Left renal pelvis (tissue), 4 donors: ENCODE results near the gene POGLUT3. TPM values are rescaled to one million over a fixed set of nuclear protein-coding genes. Genes with fewer than 3 reads are reported as not detected.

ENCODE experiments used
- DNase-seq, 4 donors: peaks; one replicate each; pipeline ENCODE4 v3.0.0-alpha.2; 2013; ENCODE audit warnings: low read depth in 4 of 4, low spot score in 3 of 4
- polyA plus RNA-seq, 4 donors: library from polyadenylated mRNA; unstranded; fragments of 120-200 nt; gene quantifications; one replicate each; pipeline ENCODE4 v1.2.1, GENCODE V29; 2013; ENCODE audit not compliant: insufficient read length in 4 of 4

The POGLUT3 gene
- polyA plus RNA-seq, 4 donors = 33.8 to 112 (median 45.8) TPM

- no peak for DNase-seq
These were observed 3.2 kb upstream of the POGLUT3 start for GRCh38 chr11:108501396-108501795.

- no peak for DNase-seq
These were observed 2.5 kb upstream of the POGLUT3 start for GRCh38 chr11:108500721-108501120.

- no peak for DNase-seq
These were observed 2.0 kb upstream of the POGLUT3 start for GRCh38 chr11:108500169-108500568.

- DNase-seq = no peak
These were observed 728 bp upstream of the POGLUT3 start for GRCh38 chr11:108498816-108499408.

- peak; percentile 82 to 90 (median 86) for DNase-seq
These were observed 703 bp downstream of the POGLUT3 start for GRCh38 chr11:108497317-108498045.

GRCh38 chr11:108496643-108497256 is 1.4 kb downstream of the POGLUT3 start:
- peak in 1 of 4 donors; percentile 10 for DNase-seq

DNA sequence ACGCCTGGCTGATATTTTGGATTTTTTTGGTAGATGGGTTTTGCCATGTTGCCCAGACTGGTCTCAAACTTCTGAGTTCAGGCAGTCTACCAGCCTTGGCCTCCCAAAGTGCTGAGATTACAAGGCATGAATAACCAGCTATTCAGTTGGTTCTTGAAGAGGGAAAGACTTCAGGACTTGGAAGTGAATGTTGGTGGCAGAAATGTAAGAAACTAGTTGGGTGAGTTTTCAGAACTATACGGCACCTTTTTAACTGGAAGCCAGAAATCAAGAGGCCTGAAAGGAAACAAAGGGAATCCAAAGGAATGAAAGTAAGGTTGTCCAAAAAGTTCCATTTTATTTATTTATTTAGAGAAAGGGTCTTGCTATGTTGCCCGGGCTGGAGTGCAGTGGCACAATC is 2.9 kb downstream of the POGLUT3 start:
- no peak for DNase-seq

DNA sequence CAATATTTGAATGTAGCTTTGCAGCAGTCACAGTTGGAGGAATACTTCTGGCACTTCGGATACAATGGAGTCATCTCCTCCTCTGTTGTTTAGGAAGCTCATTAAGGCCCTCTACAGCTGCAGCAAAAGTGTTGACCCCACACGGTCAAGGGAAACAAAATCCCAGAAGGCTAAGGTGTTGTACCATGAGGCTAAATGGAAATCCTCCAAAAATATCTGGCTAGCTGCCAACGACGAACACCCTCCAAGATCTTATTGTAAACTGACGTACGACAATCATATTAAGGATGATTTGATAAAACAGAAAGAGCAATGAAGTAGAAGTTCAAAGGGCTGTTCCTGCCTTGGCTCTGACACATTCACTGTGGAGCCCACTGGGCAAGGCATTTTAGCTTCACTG is 4.0 kb downstream of the POGLUT3 start:
- DNase-seq = no peak

- DNase-seq = no peak
These were observed 6.2 kb downstream of the POGLUT3 start for GRCh38 chr11:108491936-108492335.

DNA sequence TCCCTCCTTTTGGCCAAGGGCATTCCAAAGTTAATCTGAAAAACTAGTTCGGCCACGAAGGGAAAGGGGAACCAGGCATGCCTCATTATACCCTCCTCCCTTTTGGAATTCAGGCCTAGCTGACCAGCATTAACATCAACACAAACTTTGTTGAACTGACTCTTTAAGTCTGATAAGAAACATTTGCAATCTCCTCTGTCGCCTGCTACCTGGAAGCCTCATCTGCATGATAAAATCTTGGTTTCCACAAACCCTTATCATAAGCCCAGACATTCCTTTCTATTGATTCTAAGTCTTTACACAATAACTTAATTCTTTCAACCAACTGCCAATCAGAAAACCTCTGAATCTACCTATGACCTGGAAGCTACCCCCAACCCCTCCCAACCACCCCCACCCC is 11.4 kb downstream of the POGLUT3 start:
- DNase-seq = no peak

- DNase-seq = no peak
These were observed 11.9 kb downstream of the POGLUT3 start for GRCh38 chr11:108486331-108486730.

DNA sequence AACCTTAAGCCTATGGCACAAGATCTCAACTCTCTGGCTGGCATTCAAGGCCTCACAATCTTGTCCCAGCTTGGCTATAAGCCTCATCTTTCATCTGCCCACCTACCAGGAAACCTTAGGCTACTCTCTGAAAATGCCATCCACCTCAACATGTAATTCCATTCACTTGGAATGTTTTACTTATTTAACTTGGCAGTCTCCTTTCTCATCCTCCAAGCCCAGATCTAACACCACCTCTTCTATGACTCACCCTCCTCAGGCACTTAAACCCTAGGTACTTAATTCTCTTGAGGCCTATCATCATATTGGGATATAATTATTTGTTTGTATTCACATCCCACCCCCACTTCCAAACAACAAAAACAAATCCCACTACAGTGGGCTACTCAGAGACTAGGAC is 15.0 kb downstream of the POGLUT3 start:
- no peak for DNase-seq

GRCh38 chr11:108474664-108475463 is 23.3 kb downstream of the POGLUT3 start:
- no peak for DNase-seq

GRCh38 chr11:108472681-108473080 is 25.5 kb downstream of the POGLUT3 start:
- no peak for DNase-seq

DNA sequence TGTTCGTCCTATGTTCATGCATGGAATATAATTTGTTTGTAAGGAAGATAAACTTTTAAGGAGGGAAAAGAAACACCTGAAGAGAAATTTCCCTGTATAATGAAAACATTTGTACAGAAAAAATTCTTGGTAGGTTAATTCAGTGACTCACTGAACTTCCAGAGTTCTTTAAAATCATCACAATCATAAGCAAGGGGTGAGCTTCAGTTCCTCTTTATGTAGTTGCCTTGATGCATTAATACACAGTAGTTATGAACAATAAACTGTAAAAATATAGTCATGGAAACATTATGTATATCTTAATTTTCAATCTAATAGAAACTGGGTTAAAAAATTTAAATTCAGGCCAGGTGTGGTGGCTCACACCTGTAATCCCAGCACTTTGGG is 29.7 kb downstream of the POGLUT3 start:
- DNase-seq = no peak

- DNase-seq = peak; percentile 94 to 97 (median 96)
These were observed 30.9 kb downstream of the POGLUT3 start, which contains the start of gene C11orf65 for GRCh38 chr11:108467091-108467823. Gene C11orf65, minus strand, starts transcription at chr11:108467529. Its CDS starts 5,970 bp downstream, at chr11:108461559.

DNA sequence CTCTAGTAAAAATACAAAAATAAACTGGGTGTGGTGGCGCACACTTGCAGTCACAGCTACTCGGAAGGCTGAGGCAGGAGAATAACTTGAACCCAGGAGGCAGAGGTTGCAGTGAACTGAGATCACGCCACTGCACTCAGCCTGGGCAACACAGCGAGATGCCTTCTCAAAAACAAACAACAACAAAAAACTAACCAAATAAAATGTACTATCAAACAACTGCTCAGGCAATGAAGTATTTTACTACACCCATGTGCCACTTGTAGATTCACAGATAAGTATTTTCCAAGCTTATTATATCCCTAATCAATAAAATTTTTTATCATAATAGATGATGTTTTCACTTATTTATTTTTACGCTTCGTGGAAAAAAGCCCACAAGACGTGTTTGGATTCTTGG is 31.8 kb downstream of the POGLUT3 start:
- DNase-seq = peak in 1 of 4 donors; percentile 5

DNA sequence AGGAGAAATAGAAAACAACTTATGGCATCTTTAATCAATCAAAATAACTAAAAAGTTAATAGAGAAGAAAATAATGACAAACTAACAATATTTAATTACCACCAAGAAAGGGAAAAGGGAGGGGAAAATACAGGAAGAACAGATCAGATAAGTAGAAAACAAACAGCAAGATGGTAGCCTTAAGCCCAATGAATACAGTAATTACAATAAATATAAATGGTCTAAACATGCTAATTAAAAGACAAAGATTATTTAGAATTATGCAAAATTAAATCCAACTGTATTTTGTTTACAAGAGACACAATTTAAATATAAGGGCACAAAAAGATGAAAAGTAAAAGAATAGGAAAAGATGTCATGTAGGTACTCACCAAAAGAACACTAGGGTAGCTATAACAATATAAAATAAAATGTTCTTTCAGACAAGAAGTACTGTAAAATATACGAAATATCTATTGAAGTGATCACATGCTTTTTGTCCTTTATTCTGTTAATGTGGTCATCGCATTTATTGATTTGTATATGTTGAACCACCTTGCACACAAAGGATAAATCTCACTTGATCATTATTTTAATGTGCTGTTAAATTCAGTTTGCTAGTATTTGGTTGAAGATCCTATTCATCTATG is 44.9 kb downstream of the POGLUT3 start:
- DNase-seq = no peak
